Erythroblast (primary cell): ENCODE data around the gene GRM6.

ENCODE experiments used
- DNase-seq, 2 experiments: peaks; one replicate each; lab custom pipeline; 2025; lab: John Stamatoyannopoulos, UW
- GATA1 ChIP-seq: IDR thresholded peaks from 2 replicates; pipeline ENCODE4 v1.6.1; 2011; ENCODE audit warnings: low read depth, mild to moderate bottlenecking, control low read depth, low read length, moderate library complexity
- POLR2A ChIP-seq: IDR thresholded peaks from 2 replicates; pipeline ENCODE4 v1.6.1; 2011; ENCODE audit warnings: mild to moderate bottlenecking, low read length

The GRM6 gene

DNA sequence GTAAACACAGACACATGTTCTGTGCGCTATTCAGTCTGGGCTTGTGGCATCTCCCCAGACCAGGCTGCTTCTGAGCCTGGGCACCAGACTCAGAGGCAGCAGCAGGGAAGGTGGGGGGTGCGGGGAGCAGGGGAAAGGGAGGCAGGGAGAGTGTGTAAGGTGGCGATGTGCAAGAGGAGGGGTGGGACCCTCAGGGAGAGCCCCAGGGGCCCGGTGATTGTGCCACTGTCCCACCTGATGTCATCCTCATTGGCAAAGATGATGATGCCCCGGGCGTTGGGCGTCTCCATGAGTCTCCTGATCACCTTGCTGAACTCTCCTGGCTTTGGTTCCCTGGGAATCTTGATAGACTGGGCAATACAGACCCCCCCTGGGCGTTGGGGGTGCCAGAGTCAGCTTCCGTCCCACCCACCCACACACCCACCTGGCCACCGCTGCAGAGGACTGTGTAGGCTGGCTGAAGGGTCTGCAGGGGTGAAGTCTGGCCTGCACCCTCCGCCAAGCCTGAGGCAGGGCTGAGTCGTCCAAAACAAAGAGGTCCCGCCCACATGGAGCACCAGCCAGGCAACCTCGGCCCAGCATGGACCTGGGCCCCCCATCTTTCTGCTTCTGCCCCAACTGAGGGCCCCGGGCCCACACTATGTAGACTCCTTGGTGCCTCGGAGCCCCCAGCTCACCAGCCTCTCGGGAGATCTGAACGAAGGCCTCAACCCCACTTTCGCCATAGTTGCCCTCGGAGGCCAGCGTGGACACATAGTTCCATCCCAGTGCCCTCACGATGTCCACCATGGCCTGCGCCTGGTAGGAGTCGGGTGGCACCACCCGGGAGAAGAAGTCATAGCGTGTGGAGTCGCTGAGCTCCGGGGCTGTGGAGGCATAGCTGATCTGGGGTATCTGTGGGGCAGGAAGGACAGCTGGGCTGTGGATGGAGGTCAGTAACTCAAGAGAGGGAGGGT, 3.7 kb downstream of the GRM6 start:
- TF ChIP-seq GATA1 (no peak), POLR2A (no peak)
- no peak for DNase-seq

DNA sequence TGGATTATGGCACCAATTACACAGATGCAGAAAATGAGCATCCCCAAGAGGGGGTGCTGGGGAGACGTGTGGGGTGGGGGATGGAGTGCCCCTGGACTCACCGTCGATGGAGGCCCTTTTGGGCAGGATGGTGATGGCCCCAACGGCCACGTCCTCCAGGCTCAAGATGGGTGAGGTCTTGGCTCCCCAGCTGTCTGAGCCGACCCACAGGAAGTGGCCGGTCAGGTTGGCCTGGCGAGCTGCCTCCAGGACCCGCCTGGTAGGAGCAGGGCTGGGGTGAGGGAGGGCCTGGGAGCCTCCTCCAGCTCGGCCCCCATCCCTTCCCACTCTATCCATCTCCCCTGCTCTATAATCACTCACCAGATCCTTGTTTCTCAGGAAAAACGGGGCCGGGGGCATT, 4.6 kb downstream of the GRM6 start:
- TF ChIP-seq POLR2A (no peak), GATA1 (no peak)
- DNase-seq = no peak

DNA sequence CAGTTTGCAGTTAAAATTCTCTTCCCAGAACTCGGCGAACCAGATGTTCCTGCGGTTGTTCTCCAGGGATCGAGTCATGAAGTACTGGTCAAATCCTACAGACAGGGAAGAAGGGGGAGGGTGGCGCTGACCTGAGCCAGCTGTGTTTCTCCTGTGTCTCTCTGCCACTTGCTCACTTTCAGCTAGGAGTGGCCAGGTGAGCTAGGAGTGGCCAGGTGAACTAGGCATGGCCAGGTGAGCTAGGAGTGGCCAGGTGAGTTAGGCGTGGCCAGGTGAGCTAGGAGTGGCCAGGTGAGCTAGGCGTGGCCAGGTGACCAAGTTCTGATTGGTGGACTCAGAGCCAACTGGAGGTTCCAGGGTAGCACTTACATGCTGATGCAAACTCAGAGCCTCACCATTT, 5.8 kb downstream of the GRM6 start:
- TF ChIP-seq GATA1 (no peak), POLR2A (no peak)
- no peak for DNase-seq

DNA sequence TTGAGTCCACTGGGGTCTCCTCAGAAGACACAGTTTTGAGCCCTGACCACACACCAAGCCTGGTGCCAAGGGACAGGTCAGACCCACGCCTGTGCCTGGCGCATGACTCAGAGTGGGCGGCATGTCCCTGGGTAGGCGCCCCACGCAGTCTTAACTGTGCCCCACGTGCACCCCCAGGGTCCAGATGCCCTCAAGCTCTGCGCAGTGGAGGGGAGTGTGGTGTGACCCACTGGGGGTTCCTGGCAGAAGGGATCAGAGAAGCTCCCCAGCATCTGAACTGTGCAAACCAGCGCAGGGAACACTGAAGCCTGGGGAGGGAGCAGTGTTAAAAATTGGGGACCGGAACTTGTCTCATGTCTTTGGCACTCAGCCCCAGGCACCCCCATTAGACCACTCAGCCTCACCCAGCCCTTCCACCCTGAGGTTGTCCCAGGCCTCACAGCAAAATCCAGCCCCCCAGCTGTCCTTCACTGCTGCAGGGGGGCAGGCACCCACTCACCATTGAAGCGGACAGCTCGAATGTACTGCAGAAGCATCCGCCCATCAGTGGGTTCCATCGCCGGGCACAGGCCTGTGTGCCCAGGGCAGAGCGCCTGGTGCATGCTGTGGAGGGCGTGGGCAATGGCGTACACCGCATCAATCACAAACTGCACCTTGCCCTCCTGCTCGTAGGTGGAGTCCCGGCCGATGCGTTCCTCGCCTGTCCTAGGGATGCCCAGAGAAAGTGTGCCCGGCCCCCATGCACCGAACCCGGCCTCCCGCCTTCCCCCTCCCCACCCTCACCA, 6.5 kb downstream of the GRM6 start:
- DNase-seq = no peak
- no peak for TF ChIP-seq POLR2A
- no peak for TF ChIP-seq GATA1

DNA sequence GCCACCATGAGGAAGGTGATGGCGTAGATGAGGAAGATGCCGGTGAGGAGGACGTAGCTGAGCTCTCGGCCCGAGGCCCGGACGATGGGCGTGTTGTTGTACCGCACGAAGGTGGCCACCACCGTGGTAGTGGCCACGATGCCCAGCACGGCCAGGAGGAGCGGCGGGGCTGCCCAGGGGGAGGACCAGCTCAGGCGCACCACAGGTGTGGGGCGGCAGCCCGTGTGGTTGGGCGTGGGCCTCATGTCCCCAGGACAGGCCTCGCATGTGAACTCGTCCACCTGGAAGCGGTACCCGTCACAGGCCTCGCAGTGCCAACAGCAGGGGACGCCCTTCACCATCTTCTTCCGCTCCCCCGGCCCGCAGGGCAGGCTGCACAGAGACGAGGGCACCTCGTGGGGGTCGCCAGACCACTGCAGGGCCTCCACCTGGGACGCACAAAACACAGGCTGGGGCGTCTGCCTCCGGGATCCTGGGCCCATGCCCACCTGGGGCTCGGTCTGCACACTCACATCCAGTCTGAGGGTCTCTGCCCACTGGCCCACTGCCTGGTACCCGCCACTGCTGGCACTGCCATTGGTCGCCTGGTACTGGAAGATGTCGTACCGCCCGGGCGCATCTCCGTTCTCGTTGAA, 8.7 kb downstream of the GRM6 start:
- no peak for TF ChIP-seq POLR2A
- TF ChIP-seq GATA1 = no peak
- no peak for DNase-seq

DNA sequence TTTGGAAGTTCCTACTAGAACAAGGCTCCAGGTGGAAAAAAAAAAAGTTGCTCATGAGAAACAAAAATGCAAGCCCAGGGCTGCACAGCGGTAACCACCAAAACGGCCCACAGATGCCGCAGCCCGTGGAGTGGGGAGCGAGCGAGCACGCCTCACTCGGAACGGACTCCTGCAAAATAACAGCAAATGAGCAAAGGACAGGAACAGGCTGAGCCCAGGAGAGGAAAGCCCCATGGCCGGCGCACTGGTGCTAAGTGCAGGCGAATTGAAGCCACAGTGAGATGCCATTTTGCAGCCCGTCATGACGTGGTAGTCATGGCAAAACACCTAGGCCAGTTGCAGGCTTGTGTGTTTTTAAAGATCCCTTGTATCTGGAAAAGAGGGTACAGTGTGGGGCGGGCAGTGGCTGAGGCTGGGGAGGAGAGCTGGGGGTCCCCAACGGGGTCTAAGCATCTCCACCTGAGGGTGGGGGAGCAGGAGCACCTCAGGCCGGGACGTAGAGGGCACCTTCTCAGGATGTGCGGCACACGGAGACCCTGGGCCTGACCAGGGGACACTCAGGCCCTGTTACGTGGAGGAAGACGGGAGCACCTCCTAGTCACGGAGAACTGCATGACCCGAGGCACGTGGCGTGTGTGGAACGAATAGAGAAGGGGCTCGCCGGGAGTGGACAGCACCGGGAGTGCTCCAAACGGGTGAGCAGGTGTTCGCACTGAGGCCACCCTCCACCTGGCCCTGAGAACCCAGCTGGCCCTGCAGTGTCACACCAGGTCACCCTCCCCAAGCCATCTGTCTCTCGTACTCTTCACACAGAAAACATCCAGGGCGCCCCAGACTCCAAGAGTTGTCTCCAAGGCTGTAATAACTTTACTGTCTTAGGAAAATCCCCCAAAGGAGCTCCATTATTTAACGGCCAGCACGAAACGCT, 10.7 kb downstream of the GRM6 start:
- no peak for DNase-seq
- TF ChIP-seq POLR2A (no peak), GATA1 (no peak)

DNA sequence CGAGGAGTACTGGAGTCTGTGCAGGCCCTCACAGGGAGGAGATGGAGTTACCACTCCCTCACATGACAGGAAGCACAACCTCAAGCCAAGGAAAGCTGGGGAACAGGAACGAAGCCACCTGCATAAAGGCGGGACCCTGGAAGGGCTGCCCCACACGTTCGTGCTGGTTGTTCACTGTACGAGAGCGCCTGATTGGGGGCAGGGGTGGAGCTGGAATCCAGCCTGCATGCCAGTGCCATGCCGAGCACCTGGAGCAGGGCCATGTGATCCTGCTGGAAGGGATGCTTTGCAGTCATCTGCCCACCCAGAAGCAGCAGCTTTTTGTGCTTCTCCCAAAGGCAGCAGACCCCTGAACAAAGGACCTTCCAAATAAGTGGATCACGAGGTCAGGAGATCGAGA, 11.4 kb downstream of the GRM6 start:
- no peak for DNase-seq
- TF ChIP-seq GATA1 = no peak
- TF ChIP-seq POLR2A = no peak

DNA sequence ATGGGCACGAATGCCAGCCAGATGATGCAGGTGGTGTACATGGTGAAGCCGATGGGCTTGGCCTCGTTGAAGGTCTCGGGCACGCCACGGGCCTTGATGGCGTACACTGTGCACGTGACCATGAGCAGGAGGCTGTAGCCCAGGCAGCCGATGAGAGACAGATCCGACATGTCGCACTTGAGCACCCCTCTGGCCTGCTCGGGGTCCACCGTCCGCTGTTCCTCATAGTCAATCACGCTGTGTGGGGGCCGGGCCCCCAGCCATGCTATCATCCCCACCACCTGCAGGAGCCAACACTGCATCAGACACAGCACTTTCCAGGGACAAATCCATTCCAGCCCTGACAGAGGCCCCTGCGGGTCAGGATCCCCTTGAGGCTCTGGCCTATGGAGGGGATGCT, 12.2 kb downstream of the GRM6 start:
- no peak for DNase-seq
- TF ChIP-seq GATA1 (no peak), POLR2A (no peak)

DNA sequence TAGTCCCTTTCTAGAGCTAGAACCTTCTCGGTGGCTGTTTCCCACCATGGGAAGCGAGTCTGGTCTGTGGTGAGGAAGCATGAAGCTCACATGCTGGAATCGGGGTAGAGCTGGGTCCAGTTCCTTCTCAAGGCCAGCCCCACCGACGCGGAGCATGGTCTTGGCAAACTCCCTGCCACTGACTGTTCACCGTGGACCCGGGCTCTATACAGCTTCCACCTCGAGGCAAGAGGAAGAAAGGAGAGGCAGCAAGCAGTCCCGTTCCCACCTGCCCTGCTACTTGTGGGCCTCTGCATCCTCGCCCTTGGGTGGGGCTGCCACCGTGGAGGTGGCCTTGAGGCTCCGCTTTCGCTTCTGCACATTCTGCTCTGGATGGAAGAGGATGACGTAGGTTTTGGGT, 13.7 kb downstream of the GRM6 start:
- TF ChIP-seq POLR2A (no peak), GATA1 (no peak)
- no peak for DNase-seq

DNA sequence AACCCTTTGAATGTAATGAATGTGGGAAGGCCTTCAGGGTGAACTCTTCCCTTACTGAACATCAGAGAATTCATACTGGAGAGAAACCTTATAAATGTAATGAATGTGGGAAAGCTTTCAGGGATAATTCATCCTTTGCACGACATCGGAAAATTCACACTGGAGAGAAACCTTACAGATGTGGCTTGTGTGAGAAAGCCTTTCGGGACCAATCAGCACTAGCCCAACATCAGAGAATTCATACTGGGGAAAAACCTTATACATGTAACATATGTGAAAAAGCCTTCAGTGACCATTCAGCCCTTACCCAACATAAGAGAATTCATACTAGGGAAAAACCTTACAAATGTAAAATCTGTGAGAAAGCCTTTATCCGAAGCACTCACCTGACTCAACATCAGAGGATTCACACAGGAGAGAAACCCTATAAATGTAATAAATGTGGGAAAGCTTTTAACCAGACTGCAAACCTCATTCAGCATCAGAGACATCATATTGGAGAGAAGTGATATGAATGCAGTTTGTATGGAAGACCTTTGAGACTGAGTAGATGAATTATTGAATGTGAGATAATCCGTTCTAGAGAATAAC, 29.6 kb downstream of the GRM6 start:
- TF ChIP-seq POLR2A = no peak
- no peak for TF ChIP-seq GATA1
- no peak for DNase-seq

DNA sequence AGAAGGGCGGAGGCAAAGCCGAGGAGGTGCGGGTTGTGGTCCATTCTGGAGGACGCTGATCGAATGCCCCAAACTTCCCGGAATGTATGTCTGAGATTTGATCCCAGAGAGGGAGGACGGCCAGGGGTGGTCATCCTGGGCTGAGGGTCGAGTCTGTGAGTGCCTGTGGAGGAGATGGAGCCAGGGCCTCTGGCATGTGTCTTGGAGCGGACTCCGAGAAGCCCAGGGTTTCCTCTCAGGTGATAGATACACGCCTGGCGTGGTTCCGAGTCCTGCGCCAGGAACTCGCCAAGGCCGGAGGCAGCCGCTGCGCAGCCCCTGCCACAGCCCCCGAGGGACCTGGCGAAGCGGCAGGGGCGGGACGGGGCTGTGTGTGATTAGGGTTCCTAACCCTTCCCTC, 53.8 kb downstream of the GRM6 start:
- no peak for DNase-seq
- TF ChIP-seq GATA1 = no peak
- no peak for TF ChIP-seq POLR2A

DNA sequence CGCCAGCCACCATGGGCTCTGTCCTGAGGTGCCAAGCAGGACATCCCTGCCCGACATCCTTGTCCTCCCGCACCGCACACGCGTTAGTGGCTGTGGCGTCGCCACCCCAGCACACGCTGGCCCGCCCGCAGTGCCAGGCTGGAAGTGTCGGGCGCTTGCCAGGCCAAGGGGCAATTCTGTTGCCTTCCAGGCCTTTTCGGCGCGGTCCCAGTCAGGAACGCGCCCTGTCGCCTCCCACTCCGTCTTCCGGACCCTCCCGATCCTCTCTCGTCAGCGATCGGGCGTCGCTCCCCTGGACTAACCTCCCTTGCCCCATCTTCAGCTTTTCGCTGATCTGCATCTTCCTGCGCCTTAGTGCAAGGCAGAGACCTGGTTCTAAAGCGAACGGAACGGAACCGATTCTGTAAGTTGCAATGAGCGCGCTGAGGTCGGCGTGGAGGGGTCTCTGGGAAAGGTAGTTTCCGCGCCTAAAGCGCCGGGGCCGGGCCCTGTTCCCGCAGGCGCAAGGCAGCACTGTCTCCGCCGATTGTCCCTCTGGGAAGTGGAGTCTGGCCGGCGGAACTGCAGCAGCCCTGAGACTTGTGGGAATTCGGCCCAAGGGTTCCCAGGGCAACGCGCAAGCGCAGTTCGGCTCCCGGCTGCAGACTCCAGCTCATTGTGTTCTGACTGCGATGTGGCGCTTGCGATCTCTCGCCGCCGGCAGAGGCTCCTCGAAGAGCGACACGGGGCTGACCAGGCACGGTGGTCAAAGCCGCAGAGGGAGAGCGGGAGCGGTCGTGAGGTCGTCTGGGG, 54.4 kb downstream of the GRM6 start, which contains the start of gene ZNF454:
Gene ZNF454, plus strand, starts transcription at position 630 of the 792 bp plus-strand sequence. CDS start 1,594 bp downstream, outside the sequence.
- no peak for TF ChIP-seq GATA1
- no peak for TF ChIP-seq POLR2A
- no peak for DNase-seq
